Measurements from ENCODE around the gene MAP3K12.

Gene MAP3K12

GRCh38 chr12:53459097-53459496 is 40.2 kb downstream of the MAP3K12 start:
- no peak for DNase-seq (ENCODE audit: low read depth)
- H3K4me3 ChIP-seq (ENCODE audit: low read depth, low read length), result no peak overlapping the region
- TF ChIP-seq CTCF (IDR thresholded peaks at IDR 0.05; ENCODE audit: low read depth, low read length, missing control alignments), result no peak

GRCh38 chr12:53456654-53457366 is 42.4 kb downstream of the MAP3K12 start:
- no peak overlapping the region for H3K4me3 ChIP-seq (ENCODE audit: low read depth, low read length)

GRCh38 chr12:53454707-53455106 is 44.6 kb downstream of the MAP3K12 start:
- TF ChIP-seq CTCF (IDR thresholded peaks at IDR 0.05; ENCODE audit: low read depth, low read length, missing control alignments), result no peak
- no peak for DNase-seq (ENCODE audit: low read depth)
- no peak overlapping the region for H3K4me3 ChIP-seq (ENCODE audit: low read depth, low read length)

More at GRCh38 chr12:53456654-53457366, 42.4 kb downstream of the MAP3K12 start:
- TF ChIP-seq CTCF (IDR thresholded peaks at IDR 0.05; ENCODE audit: low read depth, low read length, missing control alignments), result no peak
- no peak for DNase-seq (ENCODE audit: low read depth)

- H3K4me3 ChIP-seq (ENCODE audit: low read depth, low read length), result peak overlapping the region; percentile 94; the same call in 1 of the 2 replicates
- DNase-seq (ENCODE audit: low read depth), result no peak
- no peak for TF ChIP-seq CTCF (IDR thresholded peaks at IDR 0.05; ENCODE audit: low read depth, low read length, missing control alignments)
These were observed 45.2 kb downstream of the MAP3K12 start for GRCh38 chr12:53453953-53454640.

GRCh38 chr12:53452159-53453077 is 46.8 kb downstream of the MAP3K12 start:
- H3K4me3 ChIP-seq (ENCODE audit: low read depth, low read length), result peak overlapping the region; percentile 94
- no peak for DNase-seq (ENCODE audit: low read depth)
- TF ChIP-seq CTCF (IDR thresholded peaks at IDR 0.05; ENCODE audit: low read depth, low read length, missing control alignments), result peak; percentile 35

- TF ChIP-seq CTCF (IDR thresholded peaks at IDR 0.05; ENCODE audit: low read depth, low read length, missing control alignments), result peak; percentile 84
- peak; percentile 98 for DNase-seq (ENCODE audit: low read depth)
- H3K4me3 ChIP-seq (ENCODE audit: low read depth, low read length), result peak within 1 kb of the TSS; percentile 94
These were observed 47.5 kb downstream of the MAP3K12 start, which contains the start of gene PCBP2 for GRCh38 chr12:53451661-53452158. TSS of gene PCBP2 (plus strand) at chr12:53452102. CDS start at chr12:53454801, 2,699 bp downstream.

All from GM12864 (cell line).